22Rv1 (cell line): ENCODE measurements around the gene TMX3.
A peak's percentile ranks its signal among the peaks of the same experiment; 100 is the strongest.

Source experiments
- H3K27ac ChIP-seq: fragments of 450-650 bp; 2 replicates; pipeline ENCODE4 v1.5.1; 2017
- ZFX ChIP-seq: fragments of 450-650 bp; IDR thresholded peaks from 2 replicates; pipeline ENCODE4 v1.6.1; 2017; ENCODE audit warnings: antibody characterized with exemption, borderline replicate concordance
- TF ChIP-seq, protein P1 (sequence below): fragments of 450-650 bp; IDR thresholded peaks from 2 replicates; pipeline ENCODE4 v1.5.1; 2017; ENCODE audit warnings: mild to moderate bottlenecking

TMX3 gene, protein sequence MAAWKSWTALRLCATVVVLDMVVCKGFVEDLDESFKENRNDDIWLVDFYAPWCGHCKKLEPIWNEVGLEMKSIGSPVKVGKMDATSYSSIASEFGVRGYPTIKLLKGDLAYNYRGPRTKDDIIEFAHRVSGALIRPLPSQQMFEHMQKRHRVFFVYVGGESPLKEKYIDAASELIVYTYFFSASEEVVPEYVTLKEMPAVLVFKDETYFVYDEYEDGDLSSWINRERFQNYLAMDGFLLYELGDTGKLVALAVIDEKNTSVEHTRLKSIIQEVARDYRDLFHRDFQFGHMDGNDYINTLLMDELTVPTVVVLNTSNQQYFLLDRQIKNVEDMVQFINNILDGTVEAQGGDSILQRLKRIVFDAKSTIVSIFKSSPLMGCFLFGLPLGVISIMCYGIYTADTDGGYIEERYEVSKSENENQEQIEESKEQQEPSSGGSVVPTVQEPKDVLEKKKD

DNA sequence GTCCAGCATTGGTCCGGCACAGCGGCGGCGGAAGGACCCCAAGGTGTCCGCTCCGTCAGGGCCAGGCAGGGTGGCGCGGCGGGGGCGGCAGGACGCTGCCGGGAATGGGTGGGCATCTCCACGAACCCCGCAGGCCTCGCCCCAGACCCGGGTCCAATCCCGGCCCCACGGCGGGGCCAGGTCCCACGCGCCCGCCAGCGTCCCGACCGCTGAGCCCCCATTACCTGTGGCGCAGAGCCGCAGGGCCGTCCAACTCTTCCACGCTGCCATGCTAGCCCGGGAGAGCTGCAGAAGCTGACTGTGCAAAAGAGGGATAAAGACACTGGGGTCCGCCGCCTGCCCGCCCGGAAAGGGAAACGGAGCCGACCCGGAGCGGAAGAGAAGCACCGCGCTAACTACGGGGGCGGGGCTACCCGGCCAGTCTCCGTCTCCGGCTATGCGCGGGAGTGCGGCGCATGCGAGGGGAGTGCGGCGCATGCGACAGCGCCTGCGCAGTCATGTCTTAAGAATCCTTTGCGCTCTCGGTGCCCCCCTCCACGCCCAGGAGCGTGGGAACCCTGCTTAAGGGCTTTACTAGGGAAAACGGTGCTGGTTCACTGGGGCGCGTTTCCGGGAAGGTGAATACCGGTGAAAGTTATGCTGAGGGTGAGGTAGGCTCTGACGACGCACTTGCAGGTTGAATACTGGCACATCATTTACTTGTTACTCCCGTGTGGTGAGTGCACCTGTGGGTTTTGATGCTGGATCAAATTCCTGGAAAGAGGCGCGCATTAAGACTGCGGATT lies at the start of gene TMX3:
TSS of gene TMX3 (minus strand) at position 397 of the 785 bp plus-strand sequence. CDS start at position 270, 127 bp downstream.
- H3K27ac ChIP-seq, result peak within 1 kb of the TSS; percentile 72
- TF ChIP-seq ZFX, result no peak
- TF ChIP-seq, protein P1, sequence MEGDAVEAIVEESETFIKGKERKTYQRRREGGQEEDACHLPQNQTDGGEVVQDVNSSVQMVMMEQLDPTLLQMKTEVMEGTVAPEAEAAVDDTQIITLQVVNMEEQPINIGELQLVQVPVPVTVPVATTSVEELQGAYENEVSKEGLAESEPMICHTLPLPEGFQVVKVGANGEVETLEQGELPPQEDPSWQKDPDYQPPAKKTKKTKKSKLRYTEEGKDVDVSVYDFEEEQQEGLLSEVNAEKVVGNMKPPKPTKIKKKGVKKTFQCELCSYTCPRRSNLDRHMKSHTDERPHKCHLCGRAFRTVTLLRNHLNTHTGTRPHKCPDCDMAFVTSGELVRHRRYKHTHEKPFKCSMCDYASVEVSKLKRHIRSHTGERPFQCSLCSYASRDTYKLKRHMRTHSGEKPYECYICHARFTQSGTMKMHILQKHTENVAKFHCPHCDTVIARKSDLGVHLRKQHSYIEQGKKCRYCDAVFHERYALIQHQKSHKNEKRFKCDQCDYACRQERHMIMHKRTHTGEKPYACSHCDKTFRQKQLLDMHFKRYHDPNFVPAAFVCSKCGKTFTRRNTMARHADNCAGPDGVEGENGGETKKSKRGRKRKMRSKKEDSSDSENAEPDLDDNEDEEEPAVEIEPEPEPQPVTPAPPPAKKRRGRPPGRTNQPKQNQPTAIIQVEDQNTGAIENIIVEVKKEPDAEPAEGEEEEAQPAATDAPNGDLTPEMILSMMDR, result no peak

DNA sequence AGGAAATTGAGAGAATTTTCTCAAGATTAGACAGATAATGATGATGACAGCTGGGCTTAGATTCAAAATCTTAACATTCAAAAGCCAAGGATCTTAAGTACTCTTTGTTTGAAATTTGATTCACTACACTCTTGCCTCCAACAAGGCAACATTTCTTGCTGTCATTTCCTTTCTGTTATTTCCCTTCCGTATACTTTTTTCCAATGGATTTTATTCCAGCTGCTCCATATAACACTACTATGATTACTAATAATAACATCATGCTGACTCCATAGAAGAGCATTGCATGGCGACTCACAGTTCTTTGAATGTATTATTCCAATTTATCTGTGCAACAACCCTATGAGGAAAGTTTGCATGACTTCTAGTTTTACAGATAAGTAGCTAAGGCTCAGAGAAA lies 49.1 kb upstream of the TMX3 start:
- TF ChIP-seq ZFX, result no peak
- TF ChIP-seq, protein P1, result no peak
- no peak overlapping the region for H3K27ac ChIP-seq

DNA sequence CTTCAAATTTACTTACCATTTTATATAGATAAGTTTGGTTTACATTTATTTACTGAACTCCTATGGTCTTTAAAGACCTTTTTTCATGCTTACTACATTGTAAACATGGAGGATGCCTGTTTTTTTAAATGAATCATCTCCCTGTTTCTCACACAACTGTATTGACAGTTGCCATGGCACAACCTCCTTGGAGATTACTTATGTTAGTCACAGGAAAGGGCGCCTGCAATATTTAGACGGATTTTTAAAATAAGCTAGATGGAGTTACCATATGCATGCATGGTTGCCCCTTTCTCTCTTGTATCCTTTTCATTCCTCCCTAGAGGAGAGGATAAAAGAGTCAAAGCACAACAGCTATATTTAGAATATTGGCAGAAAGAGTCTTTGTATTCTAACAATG lies 48.2 kb upstream of the TMX3 start:
- TF ChIP-seq, protein P1, result no peak
- no peak for TF ChIP-seq ZFX
- H3K27ac ChIP-seq, result no peak overlapping the region

- no peak overlapping the region for H3K27ac ChIP-seq
- TF ChIP-seq, protein P1, result no peak
- TF ChIP-seq ZFX, result no peak
These were observed 44.4 kb upstream of the TMX3 start for GRCh38 chr18:68759308-68759707.

- no peak overlapping the region for H3K27ac ChIP-seq
- no peak for TF ChIP-seq ZFX
- TF ChIP-seq, protein P1, result no peak
These were observed 42.2 kb upstream of the TMX3 start for GRCh38 chr18:68757126-68757525.

- no peak overlapping the region for H3K27ac ChIP-seq
- TF ChIP-seq, protein P1, result no peak
- no peak for TF ChIP-seq ZFX
These were observed 27.3 kb upstream of the TMX3 start for GRCh38 chr18:68742206-68742605.
